Stomach (tissue), 19 donors: ENCODE measurements around the gene BTBD10. TPM values are rescaled to one million over a fixed set of nuclear protein-coding genes. Genes with fewer than 3 reads are reported as not detected.

Experiments used
- DNase-seq, 2 donors: peaks; one replicate each; pipeline versions ENCODE4 v3.0.0 to v3.0.0-alpha.2; 2013 to 2019
- H3K27ac ChIP-seq, 5 donors: fragments of 200-600 bp in 4 of 5; sonication (generic) in 4 of 5; one replicate each; pipeline ENCODE4 v1.5.1; 2013 to 2019; ENCODE audit warnings: mild to moderate bottlenecking in 1 of 5, moderate library complexity in 1 of 5
- H3K27me3 ChIP-seq, 3 donors: fragments of 200-600 bp; sonication (generic); one replicate each; pipeline ENCODE4 v1.5.1; 2017 to 2019; ENCODE audit warnings: mixed run types in 1 of 3
- H3K36me3 ChIP-seq, 4 donors: fragments of 200-600 bp; sonication (generic); 1 replicate in 3 of 4; 2 replicates in 1 of 4; pipeline ENCODE4 v1.5.1; 2016 to 2019
- H3K4me1 ChIP-seq, 4 donors: fragments of 200-600 bp; sonication (generic); one replicate each; pipeline ENCODE4 v1.5.1; 2016 to 2019
- H3K4me3 ChIP-seq, 4 donors: fragments of 200-600 bp; sonication (generic) in 3 of 4; one replicate each; pipeline ENCODE4 v1.5.1; 2016 to 2019; ENCODE audit warnings: mild to moderate bottlenecking in 1 of 4
- H3K9me3 ChIP-seq, 4 donors: fragments of 200-600 bp; sonication (generic); one replicate each; pipeline ENCODE4 v1.5.1; 2016 to 2019
- EP300 ChIP-seq: sonication (generic); formaldehyde crosslinking; IDR thresholded peaks from one replicate; pipeline ENCODE4 v1.6.1; 2017; ENCODE audit warnings: antibody characterized with exemption
- POLR2A ChIP-seq, 4 donors: fragments of 450-650 bp; IDR thresholded peaks; one replicate each; pipeline ENCODE4 v1.6.1; 2016; ENCODE audit warnings: antibody characterized with exemption in 4 of 4, control low read depth in 2 of 4, mild to moderate bottlenecking in 1 of 4, moderate library complexity in 1 of 4
- POLR2AphosphoS5 ChIP-seq, 3 donors: sonication (generic); formaldehyde crosslinking; IDR thresholded peaks; one replicate each; pipeline ENCODE4 v1.6.1; 2016; ENCODE audit warnings: antibody characterized with exemption in 3 of 3
- WGBS, 5 donors: extraction: QIAGEN DNeasy Blood & Tissue Kit in 3 of 5; methylation state at CpG; one replicate each; pipeline versions ENCODE4 v1.1.5 to v1.1.7; 2013 to 2018; 5-methylcytosine and 5-hydroxymethylcytosine counted together
- intact Hi-C: fragments of 100-400 bp; cut with DNase I; formaldehyde crosslinking; loops from one replicate; pipeline ENCODE4 v1.15.1; 2023; ENCODE audit warnings: low total_unique reads
- long read RNA-seq, 10 donors: transcript quantifications; one replicate each; lab custom pipeline, GENCODE V29; 2026
- polyA plus RNA-seq, 3 donors: library from polyadenylated mRNA; stranded (reverse); fragments of 200-250 nt; gene quantifications; one replicate each; pipeline ENCODE4 v1.2.3, GENCODE V29; 2013
- total RNA-seq, 5 donors: library from RNA; depleted of rRNA; stranded (reverse); fragments of >200 nt; gene quantifications; one replicate each; pipeline versions ENCODE4 v1.1.0 to v1.2.3, GENCODE V29; 2014 to 2016
- TF ChIP-seq, protein P1 (sequence below), 7 experiments: fragments of 450-650 bp in 4 of 7; fragments of 200-600 bp in 3 of 7; sonication (generic) in 3 of 7; IDR thresholded peaks; one replicate each; pipeline ENCODE4 v1.5.1; 2016 to 2019; ENCODE audit warnings: antibody characterized with exemption in 7 of 7, control low read depth in 2 of 7, mild to moderate bottlenecking in 1 of 7
- donor health status: healthy with polysubstance abuse.
- donor health status: Bipolar disorder and iron deficiency.
- donor health status: healthy.

The BTBD10 gene
- total RNA-seq (100 to 1,000 TPM in 1 of 5 donors, 10 to 100 TPM in 3, 1 to 10 TPM in 1; 2.0 to 111 (median 50.0) TPM), polyA plus RNA-seq (10 to 100 TPM; 11.6 to 22.6 (median 15.4) TPM)
- long read RNA-seq, donor 1, partial matches to known transcripts = 0 of 1 reads
- long read RNA-seq, donor 1, other reads (novel, unspliced or antisense) = 0 of 1 reads
- long read RNA-seq, donor 2, partial matches to known transcripts = 5 of 9 reads
- long read RNA-seq, donor 2, other reads (novel, unspliced or antisense) = 0 of 9 reads
- long read RNA-seq, donor 3, partial matches to known transcripts = 0 of 5 reads
- long read RNA-seq, donor 3, other reads (novel, unspliced or antisense) = 0 of 5 reads
- long read RNA-seq, donor 4, partial matches to known transcripts = 0 of 1 reads
- long read RNA-seq, donor 4, other reads (novel, unspliced or antisense) = 0 of 1 reads
- long read RNA-seq, donor 5, partial matches to known transcripts = 0 of 4 reads
- long read RNA-seq, donor 5, other reads (novel, unspliced or antisense) = 0 of 4 reads
- long read RNA-seq, donor 6, partial matches to known transcripts = 0 of 5 reads
- long read RNA-seq, donor 6, other reads (novel, unspliced or antisense) = 0 of 5 reads
- long read RNA-seq, donor 7, partial matches to known transcripts = 0 of 5 reads
- long read RNA-seq, donor 7, other reads (novel, unspliced or antisense) = 0 of 5 reads
- long read RNA-seq, donor 8, partial matches to known transcripts = 0 of 2 reads
- long read RNA-seq, donor 8, other reads (novel, unspliced or antisense) = 0 of 2 reads
- long read RNA-seq, donor 9, partial matches to known transcripts = 0 of 1 reads
- long read RNA-seq, donor 9, other reads (novel, unspliced or antisense) = 0 of 1 reads
- long read RNA-seq, donor 10, partial matches to known transcripts = 0 of 2 reads
- long read RNA-seq, donor 10, other reads (novel, unspliced or antisense) = 0 of 2 reads

GRCh38 chr11:13462901-13463778 is at the start of gene BTBD10:
Gene BTBD10, minus strand, starts transcription at chr11:13463222. Its CDS starts 18,098 bp downstream, at chr11:13445124.
- H3K27ac ChIP-seq = peak within 1 kb of the TSS; percentile 87 to 98 (median 92)
- WGBS, 5 donors = 0 to 1% (median 0%) methylated on average over 26 to 71 of the region's 71 CpGs
- no peaks in the 10 kb centered on the region for H3K27me3 ChIP-seq
- DNase-seq = peak; percentile 94 to 99
- H3K4me1 ChIP-seq = peaks cover 5 to 49% (median 29%) of the 10 kb centered on the region in 4 donors
- no peaks in the 10 kb centered on the region for H3K36me3 ChIP-seq
- peak within 1 kb of the TSS; percentile 75 to 98 (median 94) for H3K4me3 ChIP-seq
- intact Hi-C loops = no loop called here
- no peaks in the 10 kb centered on the region for H3K9me3 ChIP-seq
- TF ChIP-seq POLR2A (IDR thresholded peaks at IDR 0.05) = peak in 1 of 4 donors; percentile 58
- TF ChIP-seq POLR2AphosphoS5 (IDR thresholded peaks at IDR 0.05) = peak; percentile 19 to 89 (median 89)
- no peak for TF ChIP-seq EP300

DNA sequence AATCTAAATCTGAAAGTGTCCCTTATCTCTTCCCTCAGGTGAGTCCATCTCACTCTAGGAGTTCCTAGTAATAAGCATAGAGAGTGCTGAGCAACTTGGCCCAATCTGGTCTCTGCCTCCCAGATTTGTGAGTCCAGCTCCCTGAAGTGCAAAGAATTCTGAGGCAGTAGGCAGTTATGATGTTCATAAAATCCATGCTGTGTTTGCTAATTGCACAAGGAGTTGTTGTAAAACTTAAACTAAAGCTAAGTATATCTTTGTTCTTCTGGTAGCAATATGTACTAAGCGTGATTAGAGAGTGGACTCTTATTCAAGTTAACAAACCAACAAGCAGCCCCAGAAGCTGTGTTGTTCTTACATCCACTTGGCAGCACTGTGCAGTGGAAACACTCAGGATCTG is 40.4 kb upstream of the BTBD10 start:
- TF ChIP-seq POLR2A (IDR thresholded peaks at IDR 0.05) (no peak), EP300 (no peak), POLR2AphosphoS5 (IDR thresholded peaks at IDR 0.05) (no peak)
- TF ChIP-seq, protein P1, sequence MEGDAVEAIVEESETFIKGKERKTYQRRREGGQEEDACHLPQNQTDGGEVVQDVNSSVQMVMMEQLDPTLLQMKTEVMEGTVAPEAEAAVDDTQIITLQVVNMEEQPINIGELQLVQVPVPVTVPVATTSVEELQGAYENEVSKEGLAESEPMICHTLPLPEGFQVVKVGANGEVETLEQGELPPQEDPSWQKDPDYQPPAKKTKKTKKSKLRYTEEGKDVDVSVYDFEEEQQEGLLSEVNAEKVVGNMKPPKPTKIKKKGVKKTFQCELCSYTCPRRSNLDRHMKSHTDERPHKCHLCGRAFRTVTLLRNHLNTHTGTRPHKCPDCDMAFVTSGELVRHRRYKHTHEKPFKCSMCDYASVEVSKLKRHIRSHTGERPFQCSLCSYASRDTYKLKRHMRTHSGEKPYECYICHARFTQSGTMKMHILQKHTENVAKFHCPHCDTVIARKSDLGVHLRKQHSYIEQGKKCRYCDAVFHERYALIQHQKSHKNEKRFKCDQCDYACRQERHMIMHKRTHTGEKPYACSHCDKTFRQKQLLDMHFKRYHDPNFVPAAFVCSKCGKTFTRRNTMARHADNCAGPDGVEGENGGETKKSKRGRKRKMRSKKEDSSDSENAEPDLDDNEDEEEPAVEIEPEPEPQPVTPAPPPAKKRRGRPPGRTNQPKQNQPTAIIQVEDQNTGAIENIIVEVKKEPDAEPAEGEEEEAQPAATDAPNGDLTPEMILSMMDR (IDR thresholded peaks at IDR 0.05) = no peak
- intact Hi-C loops = no loop called here
- 19 to 65% (median 38%) methylated on average over 1 of the region's 1 CpG for WGBS, 5 donors
- no peaks in the 10 kb centered on the region for H3K4me1 ChIP-seq
- H3K9me3 ChIP-seq = no peaks in the 10 kb centered on the region
- no peaks in the 10 kb centered on the region for H3K27me3 ChIP-seq
- no peaks in the 10 kb centered on the region for H3K36me3 ChIP-seq
- DNase-seq = peak in 1 of 2 donors; percentile 1
- no peak overlapping the region for H3K27ac ChIP-seq
- H3K4me3 ChIP-seq = no peak overlapping the region

- no peak overlapping the region for H3K4me3 ChIP-seq
- TF ChIP-seq POLR2A (IDR thresholded peaks at IDR 0.05) (no peak), POLR2AphosphoS5 (IDR thresholded peaks at IDR 0.05) (no peak), EP300 (no peak)
- TF ChIP-seq, protein P1 (IDR thresholded peaks at IDR 0.05) = no peak
- no peak for DNase-seq
- no peaks in the 10 kb centered on the region for H3K9me3 ChIP-seq
- no peaks in the 10 kb centered on the region for H3K36me3 ChIP-seq
- no peaks in the 10 kb centered on the region for H3K27me3 ChIP-seq
- intact Hi-C loops = no loop called here
- WGBS, 5 donors = 77 to 88% (median 84%) methylated on average over 1 of the region's 1 CpG
- no peak overlapping the region for H3K27ac ChIP-seq
- no peaks in the 10 kb centered on the region for H3K4me1 ChIP-seq
Measured at GRCh38 chr11:13502492-13502891, 39.5 kb upstream of the BTBD10 start.

- Histone ChIP-seq H3K4me1 (no peaks in the 10 kb centered on the region), H3K27me3 (no peaks in the 10 kb centered on the region), H3K36me3 (no peaks in the 10 kb centered on the region), H3K27ac (no peak within 1 kb of the TSS), H3K9me3 (no peaks in the 10 kb centered on the region), H3K4me3 (no peak within 1 kb of the TSS)
- intact Hi-C loops = no loop called here
- 81 to 88% (median 85%) methylated on average over 3 of the region's 3 CpGs for WGBS, 5 donors
- DNase-seq = no peak
- TF ChIP-seq EP300 (no peak), POLR2AphosphoS5 (IDR thresholded peaks at IDR 0.05) (no peak), POLR2A (IDR thresholded peaks at IDR 0.05) (no peak)
- TF ChIP-seq, protein P1 (IDR thresholded peaks at IDR 0.05) = no peak
Measured at GRCh38 chr11:13495929-13496328, 32.9 kb upstream of the BTBD10 start, which contains the start of gene PTH. Gene PTH, minus strand, starts transcription at chr11:13495997. Its CDS starts 3,142 bp downstream, at chr11:13492855.
